Sciatic nerve (tissue), 2 donors: ENCODE results near the gene LSS. TPM values are rescaled to one million over a fixed set of nuclear protein-coding genes. Genes with fewer than 3 reads are reported as not detected.
"Not testable (repeated sequence)": the region's sequence is repeated elsewhere in the genome, so short reads cannot be mapped to it uniquely, and the experiment has no call there.

ENCODE experiments used
- ATAC-seq: fragments of 200-7000 bp; cut with Tn5 transposase; one replicate; pipeline ENCODE4 v1.9.1; 2020; ENCODE audit warnings: mild to moderate bottlenecking, moderate library complexity
- DNase-seq: peaks from one replicate; pipeline ENCODE4 v3.0.0-alpha.2; 2020; ENCODE audit warnings: low spot score
- intact Hi-C: fragments of 100-400 bp; cut with DNase I; formaldehyde crosslinking; loops from one replicate; pipeline ENCODE4 v1.14.2; 2022
- total RNA-seq: library from RNA; stranded (reverse); fragmentation: NEBNext Ultra II Directional; extraction: Animal tissue kit (Norgen Biotek cat#: 25700); gene quantifications from one replicate; pipeline ENCODE4 v1.2.1, GENCODE V29; 2021
- donor health status: DM: no; HTN: no; CAD: no.
- donor health status: DM: no; HTN: no; CAD: no.

Gene LSS
- total RNA-seq, 1 donor from 2014 or later = 111 TPM

- intact Hi-C loops = no loop called here
Measured at GRCh38 chr21:46180778-46181391, 47.7 kb downstream of the LSS start.

GRCh38 chr21:46180079-46180722 lies 48.4 kb downstream of the LSS start:
- ATAC-seq (no peak), DNase-seq (no peak)
- intact Hi-C loops = no loop called here

More at GRCh38 chr21:46180778-46181391, 47.7 kb downstream of the LSS start:
- DNase-seq = peak; percentile 50
- ATAC-seq = no peak

- no peak for ATAC-seq
- peak; percentile 56 for DNase-seq
- intact Hi-C loops = no loop called here
Measured at GRCh38 chr21:46179708-46180078, 48.9 kb downstream of the LSS start.

GRCh38 chr21:46178961-46179360 lies 49.6 kb downstream of the LSS start:
- peak; percentile 15 for DNase-seq
- intact Hi-C loops = no loop called here
- no peak for ATAC-seq

GRCh38 chr21:46176443-46177129 lies 52.0 kb downstream of the LSS start:
- intact Hi-C loops, ATAC-seq: not testable (repeated sequence)

GRCh38 chr21:46173573-46173972 lies 55.0 kb downstream of the LSS start:
- intact Hi-C loops = no loop called here
- DNase-seq (no peak), ATAC-seq (no peak)

More at GRCh38 chr21:46176443-46177129, 52.0 kb downstream of the LSS start:
- not testable (repeated sequence) for DNase-seq

- ATAC-seq = no peak
- intact Hi-C loops = no loop called here
- DNase-seq = peak; percentile 25
Measured at GRCh38 chr21:46172863-46173528, 55.6 kb downstream of the LSS start.

GRCh38 chr21:46171996-46172862 lies 56.3 kb downstream of the LSS start:
- intact Hi-C loops = no loop called here
- DNase-seq (peak; percentile 45), ATAC-seq (peak; percentile 52)

GRCh38 chr21:46171585-46171984 lies 57.0 kb downstream of the LSS start:
- DNase-seq (no peak), ATAC-seq (no peak)
- intact Hi-C loops = no loop called here

GRCh38 chr21:46170436-46171193 lies 58.0 kb downstream of the LSS start:
- DNase-seq, ATAC-seq, intact Hi-C loops: not testable (repeated sequence)

GRCh38 chr21:46168659-46169386 lies 59.8 kb downstream of the LSS start:
- intact Hi-C loops = no loop called here
- ATAC-seq (no peak), DNase-seq (no peak)

GRCh38 chr21:46168238-46168637 lies 60.3 kb downstream of the LSS start:
- no peak for ATAC-seq
- no peak for DNase-seq
- intact Hi-C loops = no loop called here

- no peak for DNase-seq
- intact Hi-C loops = no loop called here
- no peak for ATAC-seq
Measured at GRCh38 chr21:46165098-46165497, 63.5 kb downstream of the LSS start.

- intact Hi-C loops = no loop called here
- DNase-seq = no peak
- no peak for ATAC-seq
Measured at GRCh38 chr21:46163380-46163779, 65.2 kb downstream of the LSS start.

- no peak for ATAC-seq
- intact Hi-C loops = no loop called here
- DNase-seq = peak; percentile 54
Measured at GRCh38 chr21:46161633-46162592, 66.7 kb downstream of the LSS start.

- intact Hi-C loops = no loop called here
- no peak for ATAC-seq
Measured at GRCh38 chr21:46160907-46161632, 67.5 kb downstream of the LSS start.

More at GRCh38 chr21:46160907-46161632, 67.5 kb downstream of the LSS start:
- no peak for DNase-seq
